BE2C (cell line): ENCODE measurements around the gene JAML.

Source experiments
- DNase-seq: peaks from one replicate; pipeline ENCODE4 v3.0.0-alpha.2; 2020
- H3K27me3 ChIP-seq: fragments of 250-450 bp; sonication (Bioruptor Pico); 2 replicates; pipeline ENCODE4 v1.5.1; 2020; ENCODE audit warnings: mild to moderate bottlenecking
- H3K36me3 ChIP-seq: fragments of 250-450 bp; sonication (Bioruptor Pico); 2 replicates; pipeline ENCODE4 v1.5.1; 2020; ENCODE audit warnings: mild to moderate bottlenecking
- H3K4me1 ChIP-seq: fragments of 250-450 bp; sonication (Bioruptor Pico); 2 replicates; pipeline ENCODE4 v1.5.1; 2020
- H3K4me3 ChIP-seq: 2 replicates; pipeline ENCODE4 v1.5.1; 2011; ENCODE audit warnings: low read depth, low read length
- H3K9me3 ChIP-seq: fragments of 250-450 bp; sonication (Bioruptor Pico); 2 replicates; pipeline ENCODE4 v1.5.1; 2020
- TF ChIP-seq, protein P1 (sequence below): IDR thresholded peaks from 2 replicates; pipeline ENCODE4 v1.5.1; 2012; ENCODE audit warnings: mild to moderate bottlenecking, low read depth, low read length

Gene JAML

DNA sequence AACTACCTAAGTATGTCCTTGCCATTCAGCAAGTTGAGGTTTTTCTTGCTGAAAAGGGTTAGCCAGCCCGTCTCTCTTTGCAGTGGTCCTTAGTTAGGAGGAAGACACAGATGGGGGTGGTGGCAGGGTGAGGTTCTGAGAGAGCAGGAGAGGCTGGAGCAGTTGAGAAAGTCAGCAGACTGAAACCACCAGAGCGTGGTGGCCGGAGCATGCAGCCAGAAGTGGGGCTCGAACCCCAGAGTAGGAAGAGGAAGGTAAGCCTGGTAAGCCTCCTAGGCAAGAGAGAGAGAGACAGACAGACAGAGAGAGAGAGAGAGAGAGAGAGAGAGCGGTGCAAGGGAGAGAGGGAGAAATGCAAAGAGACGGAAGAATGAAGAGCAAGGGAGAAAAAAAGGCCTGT, 63.0 kb downstream of the JAML start:
- TF ChIP-seq, protein P1, sequence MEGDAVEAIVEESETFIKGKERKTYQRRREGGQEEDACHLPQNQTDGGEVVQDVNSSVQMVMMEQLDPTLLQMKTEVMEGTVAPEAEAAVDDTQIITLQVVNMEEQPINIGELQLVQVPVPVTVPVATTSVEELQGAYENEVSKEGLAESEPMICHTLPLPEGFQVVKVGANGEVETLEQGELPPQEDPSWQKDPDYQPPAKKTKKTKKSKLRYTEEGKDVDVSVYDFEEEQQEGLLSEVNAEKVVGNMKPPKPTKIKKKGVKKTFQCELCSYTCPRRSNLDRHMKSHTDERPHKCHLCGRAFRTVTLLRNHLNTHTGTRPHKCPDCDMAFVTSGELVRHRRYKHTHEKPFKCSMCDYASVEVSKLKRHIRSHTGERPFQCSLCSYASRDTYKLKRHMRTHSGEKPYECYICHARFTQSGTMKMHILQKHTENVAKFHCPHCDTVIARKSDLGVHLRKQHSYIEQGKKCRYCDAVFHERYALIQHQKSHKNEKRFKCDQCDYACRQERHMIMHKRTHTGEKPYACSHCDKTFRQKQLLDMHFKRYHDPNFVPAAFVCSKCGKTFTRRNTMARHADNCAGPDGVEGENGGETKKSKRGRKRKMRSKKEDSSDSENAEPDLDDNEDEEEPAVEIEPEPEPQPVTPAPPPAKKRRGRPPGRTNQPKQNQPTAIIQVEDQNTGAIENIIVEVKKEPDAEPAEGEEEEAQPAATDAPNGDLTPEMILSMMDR: no peak
- Histone ChIP-seq H3K36me3 (no peaks in the 10 kb centered on the region), H3K4me1 (no peaks in the 10 kb centered on the region), H3K4me3 (no peak overlapping the region), H3K27me3 (peaks cover 54% of the 10 kb centered on the region), H3K9me3 (no peaks in the 10 kb centered on the region)
- no peak for DNase-seq

DNA sequence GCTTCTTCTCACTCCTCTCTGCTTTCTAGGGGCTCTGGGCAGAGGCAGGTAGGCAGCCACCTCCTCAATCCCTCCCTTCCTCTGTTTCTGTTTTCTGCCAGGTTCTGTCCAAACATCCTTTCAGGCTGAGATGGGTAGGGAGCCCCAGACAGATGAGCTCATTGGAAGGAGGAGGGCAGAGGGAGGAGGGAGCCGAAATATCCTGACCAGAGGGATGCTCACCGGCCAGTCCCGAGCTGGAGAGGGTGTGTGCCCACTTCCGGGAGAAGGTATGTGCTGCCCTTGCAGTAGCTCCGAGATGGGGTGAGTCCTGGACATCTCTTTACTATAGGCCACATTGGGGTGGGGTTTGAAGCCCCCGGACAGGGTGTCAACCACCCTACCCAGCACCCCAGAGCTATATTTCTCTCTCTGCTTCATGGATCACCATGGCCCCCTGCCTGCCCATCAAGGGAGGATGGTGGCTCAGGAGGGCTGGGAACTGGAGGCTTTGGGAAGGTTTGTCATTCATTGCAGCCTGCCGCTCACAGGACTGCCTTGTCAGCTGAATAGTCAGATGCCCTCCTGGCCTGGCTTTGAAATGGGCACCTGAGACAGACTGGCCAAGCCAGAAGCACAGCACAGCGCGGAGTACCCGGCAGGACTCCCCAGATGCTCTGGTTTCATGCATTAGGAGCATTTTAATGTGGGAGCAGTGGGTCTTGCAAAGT, 67.5 kb downstream of the JAML start:
- Histone ChIP-seq H3K27me3 (peaks cover 78% of the 10 kb centered on the region), H3K36me3 (no peaks in the 10 kb centered on the region), H3K9me3 (no peaks in the 10 kb centered on the region; the same call in 1 of the 2 replicates), H3K4me3 (no peak overlapping the region), H3K4me1 (no peaks in the 10 kb centered on the region)
- DNase-seq: no peak
- TF ChIP-seq, protein P1: no peak

DNA sequence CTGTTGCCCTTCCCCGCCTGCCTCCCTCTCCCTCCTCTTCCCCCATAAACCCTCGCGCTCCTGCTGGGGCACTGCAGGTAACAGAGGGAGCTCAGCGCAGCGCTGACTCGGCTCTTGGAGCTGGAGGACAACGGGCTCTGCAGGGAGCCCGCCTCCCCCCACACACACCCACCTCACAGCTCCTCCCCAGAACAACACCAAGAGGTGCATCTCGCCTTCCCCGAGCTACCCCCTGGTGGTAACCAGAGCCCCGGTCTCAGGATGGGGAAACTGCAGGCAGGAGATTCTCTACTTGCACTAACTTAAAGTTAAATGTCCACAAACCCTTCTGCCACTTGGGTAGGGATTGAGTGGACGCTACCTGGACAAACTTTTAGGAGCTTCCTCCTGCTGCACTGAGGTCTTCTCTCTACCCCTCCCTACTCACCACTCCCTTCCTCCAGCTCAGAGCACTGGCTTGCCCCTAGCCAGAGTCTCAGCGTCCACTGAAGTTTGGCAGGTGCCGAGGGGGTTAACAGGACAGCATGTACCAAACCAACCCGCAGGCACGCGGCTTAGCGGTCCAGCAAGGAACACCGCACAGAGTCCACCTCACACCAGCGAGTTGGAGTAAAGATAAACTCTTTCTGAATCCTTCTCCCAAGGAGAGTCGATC, 68.2 kb downstream of the JAML start:
- no peak for DNase-seq
- TF ChIP-seq, protein P1: no peak
- Histone ChIP-seq H3K36me3 (no peaks in the 10 kb centered on the region), H3K4me3 (no peak overlapping the region), H3K9me3 (no peaks in the 10 kb centered on the region; the same call in 1 of the 2 replicates), H3K4me1 (no peaks in the 10 kb centered on the region), H3K27me3 (peaks cover 79% of the 10 kb centered on the region)

DNA sequence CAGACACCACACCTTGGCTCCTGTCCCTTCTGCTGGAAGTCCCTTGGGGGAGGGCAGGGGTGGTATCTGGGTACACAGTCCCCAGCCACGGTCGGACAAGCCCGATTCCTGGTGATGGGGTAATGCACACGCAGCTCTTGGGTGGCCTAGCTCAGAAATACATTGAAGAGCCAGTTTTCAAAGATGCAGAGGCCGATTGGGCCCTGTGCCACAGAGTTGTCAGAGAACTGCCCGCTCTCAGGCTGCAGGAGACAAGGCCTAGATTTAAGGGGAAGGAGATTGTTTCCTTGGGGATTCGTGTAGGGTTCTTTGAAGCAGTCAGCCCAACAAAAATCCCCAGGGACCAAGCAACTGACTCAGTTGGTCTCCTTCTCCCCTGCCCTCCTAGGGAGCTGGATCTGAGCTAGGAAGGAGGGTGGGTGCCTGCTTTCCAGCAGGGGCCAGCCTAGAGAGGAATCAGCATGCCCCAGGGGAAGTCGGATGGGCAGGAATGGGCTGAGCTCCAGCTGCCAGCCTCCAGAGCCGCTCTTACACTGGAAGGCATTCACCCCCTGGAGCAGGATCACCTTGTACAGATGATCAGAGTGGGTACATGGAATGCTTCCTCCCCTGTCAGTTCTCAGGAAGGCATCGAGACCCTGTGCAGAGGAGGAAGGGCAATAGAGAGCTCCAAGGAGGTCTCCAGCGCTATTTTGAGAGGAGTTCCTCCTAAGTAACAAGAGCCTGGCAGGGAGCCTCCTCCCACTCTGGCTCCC, 68.9 kb downstream of the JAML start:
- TF ChIP-seq, protein P1: no peak
- no peak for DNase-seq
- Histone ChIP-seq H3K9me3 (no peaks in the 10 kb centered on the region; the same call in 1 of the 2 replicates), H3K27me3 (peaks cover 79% of the 10 kb centered on the region), H3K4me3 (no peak overlapping the region), H3K36me3 (no peaks in the 10 kb centered on the region), H3K4me1 (no peaks in the 10 kb centered on the region)

DNA sequence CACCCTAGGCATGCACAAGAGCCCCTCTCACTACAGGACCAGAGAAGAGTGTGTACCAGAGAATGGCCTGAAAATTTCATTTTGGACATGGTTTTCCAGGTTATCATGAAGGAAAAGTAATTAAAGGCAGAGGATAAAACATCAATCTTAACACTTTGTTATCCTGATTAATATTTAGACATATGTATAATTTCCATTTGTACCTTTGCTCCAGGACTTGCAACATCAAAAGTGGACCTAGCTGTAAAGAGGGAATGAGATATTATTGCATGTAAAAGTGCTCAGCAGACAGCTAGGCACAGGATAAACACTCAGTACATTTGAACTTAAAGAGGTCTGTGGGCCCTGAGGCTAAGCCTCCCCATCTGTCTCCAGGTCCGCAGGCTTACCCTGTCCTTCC, 70.2 kb downstream of the JAML start:
- Histone ChIP-seq H3K4me1 (no peaks in the 10 kb centered on the region), H3K36me3 (no peaks in the 10 kb centered on the region), H3K27me3 (peaks cover 75% of the 10 kb centered on the region), H3K9me3 (no peaks in the 10 kb centered on the region; the same call in 1 of the 2 replicates), H3K4me3 (no peak overlapping the region)
- DNase-seq: no peak
- TF ChIP-seq, protein P1: no peak
